DND-41 (cell line): Measurements from ENCODE around the gene MYO18B.

ENCODE experiments used
- CTCF ChIP-seq: IDR thresholded peaks from 2 replicates; pipeline ENCODE4 v1.5.1; 2012; ENCODE audit warnings: borderline replicate concordance, low read length, moderate library complexity, mild to moderate bottlenecking; ENCODE audit not compliant: poor library complexity, severe bottlenecking; ENCODE audit errors: extremely low read depth
- EZH2 ChIP-seq: IDR thresholded peaks from 3 replicates; pipeline ENCODE4 v1.6.1; 2012; ENCODE audit warnings: borderline replicate concordance, low read depth, mild to moderate bottlenecking, moderate library complexity, low read length, inconsistent platforms; ENCODE audit not compliant: severe bottlenecking

GRCh38 chr22:25766418-25766817 is 24.4 kb downstream of the MYO18B start:
- TF ChIP-seq CTCF (no peak), EZH2 (no peak)
